Activated gamma-delta T cell (primary cell): ENCODE data around the gene MEGF11.
"Not testable (repeated sequence)": the region's sequence is repeated elsewhere in the genome, so short reads cannot be mapped to it uniquely, and the experiment has no call there.

Experiments used
- DNase-seq: peaks from one replicate; lab custom pipeline; 2025; lab: John Stamatoyannopoulos, UW

Gene MEGF11

DNA sequence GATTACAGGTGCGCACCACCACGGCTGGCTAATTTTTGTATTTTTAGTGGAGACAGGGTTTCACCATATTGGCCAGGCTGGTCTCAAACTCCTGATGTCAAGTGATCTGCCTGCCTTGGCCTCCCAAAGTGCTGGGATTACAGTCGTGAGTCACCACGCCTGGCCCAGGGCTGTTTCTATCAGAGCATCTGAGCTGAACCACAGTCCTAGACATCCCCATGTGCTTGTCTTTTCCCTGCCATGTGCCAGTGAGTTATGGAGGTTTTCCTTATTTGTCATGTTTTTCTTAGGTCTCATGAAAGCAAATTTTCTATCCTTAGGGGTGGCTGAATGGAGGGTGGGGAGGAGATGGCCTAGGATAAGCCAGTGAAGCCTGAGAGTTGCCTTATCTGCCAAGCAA, 250.4 kb downstream of the MEGF11 start:
- DNase-seq: not testable (repeated sequence)

DNA sequence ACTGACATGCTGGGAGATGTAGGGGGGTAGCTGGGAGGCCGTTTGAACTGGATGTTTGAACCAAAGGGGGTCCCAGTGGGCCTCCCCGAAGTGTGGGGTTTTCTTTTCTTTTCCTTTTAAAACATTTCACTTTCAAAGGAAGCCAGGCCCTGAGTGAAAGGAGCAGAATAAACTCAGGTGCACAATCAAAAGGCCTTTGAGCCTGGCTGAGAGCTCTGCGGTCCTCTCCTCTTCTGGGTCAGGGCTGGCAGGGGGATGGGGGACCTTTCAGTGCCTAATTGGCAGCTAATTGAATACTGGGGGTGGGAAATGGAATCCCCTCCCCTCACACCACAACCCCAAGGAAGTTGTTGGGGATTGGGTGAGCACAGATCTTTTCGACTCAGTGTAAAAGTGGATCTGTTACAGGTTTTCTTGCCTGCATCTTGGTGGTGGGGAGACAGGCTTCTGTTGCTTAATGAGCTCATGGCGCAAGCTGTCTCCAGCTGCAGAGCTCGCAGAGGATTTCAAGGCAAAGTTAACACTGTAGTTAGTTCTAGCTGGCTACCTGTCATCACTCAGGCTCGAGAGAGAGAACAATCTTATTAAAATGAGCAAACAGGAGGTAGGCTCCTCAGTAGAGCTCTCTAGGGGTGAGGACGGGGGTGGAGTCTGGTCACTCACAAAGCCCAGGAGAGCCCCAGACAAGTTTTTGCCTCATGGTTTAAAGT, 251.7 kb downstream of the MEGF11 start:
- no peak for DNase-seq

DNA sequence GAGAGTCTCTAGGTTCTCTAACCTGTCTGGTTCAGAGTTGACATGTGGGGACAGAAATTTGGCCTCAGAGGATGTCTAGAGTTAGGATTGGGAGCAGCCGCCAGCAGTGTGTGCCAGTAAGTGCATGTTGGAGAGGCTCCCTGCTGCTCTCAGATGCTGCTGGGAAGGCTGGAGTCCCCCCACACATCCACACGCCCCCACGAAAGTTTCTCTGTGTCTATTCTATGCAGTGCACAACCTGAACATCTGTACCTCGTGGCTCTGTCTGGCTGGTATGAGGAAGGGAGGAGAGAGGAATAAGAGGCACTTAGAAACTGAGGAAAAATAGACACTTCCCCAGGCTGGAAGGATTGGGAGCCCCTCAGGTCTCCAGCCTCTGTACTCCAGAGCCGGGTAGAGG, 252.5 kb downstream of the MEGF11 start:
- no peak for DNase-seq

DNA sequence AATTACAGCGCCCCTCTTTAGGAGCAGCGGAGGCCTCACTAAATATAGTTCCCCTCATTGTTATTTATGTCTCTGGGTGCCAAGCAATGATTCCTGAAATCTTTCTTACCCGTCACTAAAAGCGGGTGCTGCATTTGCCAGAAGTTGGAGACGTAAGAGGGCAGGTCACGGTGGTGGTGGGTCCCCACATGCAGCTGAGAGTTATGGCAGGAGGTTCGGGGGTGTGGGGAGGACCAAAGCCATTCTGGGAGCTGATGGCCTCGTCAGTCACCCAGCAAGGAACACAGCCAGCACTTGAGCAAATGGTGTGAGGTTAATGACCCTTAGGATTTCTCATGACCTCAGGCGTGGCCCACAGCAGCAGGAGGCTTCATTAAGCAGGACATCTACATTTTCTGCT, 255.1 kb downstream of the MEGF11 start:
- DNase-seq: no peak

DNA sequence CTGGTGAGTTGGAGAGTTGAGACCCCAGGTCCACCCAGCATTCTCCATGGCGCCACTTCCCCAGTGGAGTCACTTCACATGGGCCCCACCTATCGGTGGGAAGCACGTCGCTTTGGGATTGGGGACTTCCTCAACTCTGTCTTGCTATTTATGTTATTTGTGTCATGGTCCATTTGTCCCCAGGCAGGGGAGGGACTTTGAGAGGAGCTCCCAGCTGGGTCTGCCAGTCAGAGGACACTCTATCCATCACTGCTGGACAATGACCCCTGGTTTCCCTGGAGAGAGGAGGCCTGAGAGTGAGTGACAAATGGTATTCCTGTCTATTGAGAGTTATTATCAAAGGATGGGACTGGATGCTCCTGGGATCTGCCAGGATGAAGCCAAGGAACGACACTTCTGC, 256.6 kb downstream of the MEGF11 start:
- no peak for DNase-seq

DNA sequence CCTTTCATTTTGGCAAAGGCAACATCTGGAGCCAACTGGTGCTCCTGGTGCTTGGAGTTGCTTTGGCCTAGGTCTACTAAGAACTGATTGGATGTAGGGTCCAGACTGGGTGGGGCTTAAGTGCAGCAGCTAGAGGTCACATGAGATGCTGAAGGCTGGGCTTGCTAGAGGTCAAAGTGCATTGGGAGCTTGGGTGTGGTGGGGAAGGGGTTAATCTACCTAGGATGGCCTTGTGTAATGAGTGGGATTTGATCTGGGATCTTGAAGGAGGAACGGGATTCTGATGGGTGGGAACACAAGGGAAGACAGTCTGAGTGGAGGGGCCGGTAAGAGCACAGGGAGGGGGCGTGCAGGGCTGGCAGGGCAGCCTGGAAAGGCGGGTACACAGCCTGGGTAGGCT, 258.7 kb downstream of the MEGF11 start:
- no peak for DNase-seq

DNA sequence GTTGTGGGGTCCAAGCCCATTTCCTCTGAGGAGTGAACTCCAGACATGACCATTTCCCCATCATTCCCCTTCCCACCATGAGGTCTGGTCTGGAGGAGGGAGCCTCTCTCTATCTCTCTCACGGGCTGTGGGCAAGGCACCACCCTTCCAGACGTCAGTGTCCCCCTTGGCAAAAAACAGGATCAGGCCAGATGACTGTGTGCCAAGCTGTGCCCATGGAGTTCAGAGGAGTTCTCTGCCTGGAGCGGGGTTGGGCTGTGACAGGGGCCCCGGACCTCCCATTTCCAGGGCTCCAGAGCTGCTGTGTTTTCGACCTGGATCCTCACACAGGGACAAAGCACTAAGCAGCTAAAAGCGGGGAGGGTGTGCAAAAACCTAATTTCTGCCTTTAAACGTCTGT, 259.8 kb downstream of the MEGF11 start:
- no peak for DNase-seq

DNA sequence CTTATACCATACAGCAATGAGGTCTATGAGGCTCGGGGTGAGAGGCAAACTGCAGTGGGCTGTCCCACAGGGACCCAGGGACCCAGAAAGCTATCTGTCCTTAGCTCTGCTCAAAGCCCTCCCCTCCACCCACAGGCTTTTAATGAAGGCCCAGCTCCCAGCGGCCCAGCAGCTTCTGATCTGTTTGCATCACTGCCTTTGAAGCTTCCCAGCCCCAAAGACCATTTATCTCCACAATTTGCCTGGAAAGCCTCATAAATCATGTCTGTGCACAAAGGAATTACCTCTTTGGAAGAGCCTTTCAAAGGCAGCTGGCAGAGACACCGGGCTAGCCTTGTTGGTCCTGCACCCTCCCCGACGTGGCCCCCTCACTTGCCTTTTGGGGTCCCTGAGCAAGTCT, 260.3 kb downstream of the MEGF11 start:
- no peak for DNase-seq

DNA sequence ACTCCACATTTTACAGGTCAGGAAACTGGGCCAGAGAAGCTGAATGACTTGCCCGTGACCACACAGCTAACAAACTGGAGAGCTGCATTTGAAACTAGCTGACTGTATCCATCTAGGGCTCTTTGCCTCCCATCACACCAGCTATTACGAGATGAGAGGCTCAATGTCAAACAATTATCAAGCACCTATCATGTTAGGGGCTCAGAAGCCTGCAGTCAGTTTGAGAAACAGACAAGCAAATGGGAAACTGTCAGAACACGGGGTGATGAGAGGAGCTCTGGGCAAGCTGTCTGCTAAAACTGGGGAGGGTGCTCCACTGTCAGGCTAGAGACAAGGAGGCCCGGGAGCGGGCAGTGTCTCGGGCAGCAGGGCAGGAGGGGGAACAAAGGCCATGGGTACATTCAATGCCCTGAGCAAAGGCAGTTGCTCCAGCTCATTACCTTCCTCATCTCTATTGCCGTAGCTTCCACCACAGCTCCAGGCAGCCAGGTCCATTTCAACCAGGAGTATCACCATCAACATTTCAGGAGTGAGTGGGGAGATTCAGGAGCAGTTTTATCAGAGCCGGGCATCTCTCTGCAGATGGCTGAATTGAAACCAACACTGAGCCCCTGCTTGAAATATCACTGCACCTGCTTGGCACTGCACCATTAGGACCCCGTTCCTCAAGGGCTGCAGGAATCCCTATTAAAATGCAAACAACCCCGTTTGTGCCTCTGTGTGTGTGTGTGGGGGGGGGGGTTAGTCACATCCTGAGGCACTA, 261.6 kb downstream of the MEGF11 start:
- DNase-seq: no peak

DNA sequence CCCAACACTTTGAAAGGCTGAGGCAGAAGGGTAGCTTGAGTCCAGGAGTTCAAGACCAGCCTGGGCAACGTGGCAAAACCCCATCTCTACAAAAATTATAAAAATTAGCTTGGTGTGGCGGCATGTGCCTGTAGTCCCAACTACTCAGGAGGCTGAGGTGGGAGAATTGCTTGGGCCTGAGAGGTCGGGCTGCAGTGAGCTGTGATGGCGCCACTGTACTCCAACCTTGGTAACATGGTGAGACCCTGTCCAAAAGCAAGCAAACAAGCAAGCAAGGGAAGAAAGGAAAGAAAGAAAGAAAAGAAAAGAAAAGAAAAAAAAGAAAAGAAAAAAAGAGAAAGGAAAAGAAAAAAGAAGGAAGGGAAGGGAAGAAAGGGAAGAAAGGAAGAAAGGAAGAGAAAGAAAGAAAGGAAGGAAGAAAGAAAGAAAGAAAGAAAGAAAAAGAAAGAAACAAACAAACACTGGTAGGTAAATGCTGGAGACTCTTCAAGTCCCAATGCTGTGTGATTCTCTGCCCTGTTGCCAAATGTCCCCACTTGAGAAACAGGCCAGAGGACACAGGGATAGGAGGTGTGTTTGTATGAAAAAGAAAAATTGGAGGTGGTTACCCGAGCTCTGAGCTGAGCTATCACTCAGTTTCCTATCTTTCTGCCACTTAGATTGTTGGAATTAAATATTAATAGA, 263.1 kb downstream of the MEGF11 start:
- no peak for DNase-seq

DNA sequence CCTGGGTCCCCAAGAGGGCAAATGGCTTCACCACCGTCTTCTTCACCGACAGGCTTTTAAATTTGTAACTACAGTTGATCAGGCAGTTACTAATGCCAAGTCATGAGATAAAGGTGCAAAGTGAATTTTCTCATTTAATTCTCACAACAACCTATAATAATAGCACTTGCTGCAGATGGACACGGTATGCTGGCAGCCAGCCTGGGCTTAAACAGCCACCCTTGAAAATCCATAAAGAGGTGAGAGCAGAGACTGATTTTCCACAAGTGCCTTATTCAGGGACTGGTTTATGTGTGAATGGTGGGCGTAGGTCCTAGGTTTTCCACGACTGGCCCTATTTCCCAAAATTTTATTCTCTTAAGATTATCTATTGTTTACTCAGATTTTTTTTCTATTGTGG, 266.4 kb downstream of the MEGF11 start:
- DNase-seq: no peak

DNA sequence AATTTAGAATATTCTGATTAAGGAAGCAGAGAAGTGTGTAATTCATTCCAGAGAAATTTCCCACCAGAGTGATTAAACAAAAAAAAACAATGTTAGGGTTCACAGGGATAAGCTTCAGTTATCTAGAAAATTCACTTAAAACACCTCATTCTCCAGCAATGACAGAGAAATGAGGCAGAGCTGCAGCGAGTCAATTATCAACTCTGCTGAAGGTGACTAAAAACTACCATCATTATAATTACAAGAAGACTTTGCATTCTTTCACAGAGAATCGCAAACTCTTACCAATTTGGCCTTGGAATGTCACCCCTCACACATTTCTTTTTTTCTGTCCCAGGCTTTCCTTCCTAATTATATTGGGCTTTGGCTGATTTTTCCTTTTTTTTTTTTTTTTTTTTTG, 267.1 kb downstream of the MEGF11 start:
- no peak for DNase-seq

DNA sequence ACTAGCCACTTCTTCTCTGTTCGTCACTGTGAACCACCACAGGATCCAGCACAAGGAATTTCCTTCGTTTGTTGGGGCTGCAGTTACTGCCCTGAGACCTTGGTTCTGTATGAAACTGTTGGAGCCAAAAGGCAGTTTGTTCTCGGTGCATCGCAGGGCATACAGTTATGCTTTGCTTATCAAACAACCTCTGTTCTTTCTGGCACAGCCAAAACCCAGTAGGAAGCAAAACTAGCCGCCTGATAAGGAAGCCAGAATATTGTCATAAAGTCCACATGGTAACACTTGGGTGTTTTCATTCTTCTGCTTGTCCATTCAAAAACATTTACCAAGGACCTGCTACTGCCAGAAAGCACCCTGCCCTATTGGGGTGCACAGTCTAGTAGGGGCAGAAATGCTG, 268.2 kb downstream of the MEGF11 start:
- no peak for DNase-seq

DNA sequence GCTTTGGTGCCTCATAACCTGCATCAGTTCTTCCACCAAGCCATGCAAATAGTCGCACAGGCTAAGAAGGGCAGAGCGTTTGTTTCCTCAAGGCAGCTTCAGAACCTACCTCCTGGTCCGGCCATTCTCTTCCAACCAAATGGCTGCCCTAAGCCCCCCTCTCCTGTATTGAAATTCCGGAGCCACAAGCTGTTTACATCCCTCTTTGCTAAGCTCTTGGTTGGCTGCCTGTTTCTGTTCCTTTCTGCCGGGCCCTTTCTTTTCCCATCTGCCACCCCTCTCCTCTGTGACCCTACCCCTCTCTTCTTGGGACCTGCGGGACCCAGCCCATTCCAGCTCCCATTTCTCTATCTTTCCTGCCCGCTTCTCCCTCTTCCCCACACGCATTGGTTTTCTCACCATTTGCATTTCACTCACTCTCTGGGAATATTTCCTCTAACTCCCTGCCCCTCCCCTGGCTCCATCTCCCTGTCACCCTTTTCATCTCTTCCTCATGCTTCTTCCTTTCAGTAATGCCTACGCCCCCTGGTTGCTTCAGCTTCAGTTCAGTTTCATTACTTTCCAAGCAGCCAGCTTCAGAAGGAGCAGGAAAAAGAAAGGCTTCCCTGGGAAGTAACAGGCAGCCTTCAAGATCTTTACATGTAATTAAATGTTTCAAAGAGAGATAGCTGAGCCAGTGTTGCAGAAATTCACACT, 270.8 kb downstream of the MEGF11 start:
- no peak for DNase-seq

DNA sequence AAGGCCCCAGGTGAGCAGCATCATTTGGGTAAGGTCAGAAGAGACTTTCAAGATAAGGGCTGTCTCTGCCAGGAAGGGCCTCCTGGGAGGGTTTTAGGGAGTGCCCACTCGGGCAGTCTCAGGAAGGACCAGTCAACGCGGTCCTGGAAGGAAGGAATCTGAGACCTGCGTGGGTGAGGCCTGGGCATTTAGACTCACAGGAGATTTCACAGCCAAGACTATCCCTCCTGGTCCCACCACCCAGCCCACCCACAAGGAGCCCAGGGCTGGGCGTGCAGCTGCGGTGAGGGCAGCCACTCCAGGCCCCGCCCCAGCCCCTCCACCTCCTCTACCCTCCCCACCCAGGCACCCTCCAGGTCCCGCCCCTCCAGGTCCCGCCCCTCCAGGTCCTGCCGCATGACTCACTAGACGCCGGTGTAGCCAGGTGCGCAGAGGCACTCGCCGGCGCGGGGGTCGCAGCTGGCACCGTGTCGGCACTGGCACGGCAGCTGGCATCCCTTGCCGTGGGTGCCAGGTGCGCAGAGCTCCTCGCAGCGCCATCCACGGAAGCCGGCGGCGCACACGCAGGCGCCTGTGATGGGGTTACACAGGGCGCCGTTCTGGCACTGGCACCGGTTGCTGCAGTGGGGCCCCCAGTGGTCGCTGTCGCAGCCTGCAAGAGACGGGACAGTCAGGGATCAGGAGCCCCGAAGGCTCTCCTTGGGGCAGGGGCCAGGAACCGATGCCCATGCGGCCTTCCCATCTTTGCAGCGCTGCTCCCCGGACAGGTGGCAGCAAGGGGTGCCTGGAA, 271.5 kb downstream of the MEGF11 start:
- DNase-seq: no peak

DNA sequence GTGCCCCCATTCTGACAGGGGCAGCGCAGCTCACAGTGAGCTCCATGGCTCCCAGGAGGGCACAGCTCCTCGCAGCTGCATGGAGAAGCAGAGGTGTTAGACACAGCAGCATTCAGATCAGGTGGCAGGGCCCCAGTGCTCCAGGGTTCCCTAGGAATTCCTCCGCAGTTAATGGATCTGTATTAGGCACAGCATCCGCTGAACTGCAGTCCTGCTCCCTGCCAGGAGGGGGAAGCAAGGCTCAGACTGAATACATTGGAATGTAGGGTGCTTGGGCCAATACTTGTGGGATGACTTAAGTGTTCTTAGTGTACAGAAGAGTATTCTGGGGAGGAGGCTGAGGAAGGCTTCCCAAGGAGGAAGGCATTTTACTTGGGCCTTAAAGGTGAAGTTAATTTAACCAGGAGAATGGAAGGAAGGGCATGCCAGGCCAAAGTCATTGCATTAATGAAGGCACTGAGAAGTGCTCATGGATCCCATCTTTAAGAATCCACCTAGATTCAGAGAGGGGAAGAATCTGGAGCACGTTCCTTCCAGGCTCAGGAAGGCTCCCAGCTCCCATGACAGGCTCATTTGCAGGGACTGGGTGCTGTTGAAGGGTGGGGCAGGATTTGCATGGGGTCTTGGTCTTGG, 272.6 kb downstream of the MEGF11 start:
- no peak for DNase-seq

DNA sequence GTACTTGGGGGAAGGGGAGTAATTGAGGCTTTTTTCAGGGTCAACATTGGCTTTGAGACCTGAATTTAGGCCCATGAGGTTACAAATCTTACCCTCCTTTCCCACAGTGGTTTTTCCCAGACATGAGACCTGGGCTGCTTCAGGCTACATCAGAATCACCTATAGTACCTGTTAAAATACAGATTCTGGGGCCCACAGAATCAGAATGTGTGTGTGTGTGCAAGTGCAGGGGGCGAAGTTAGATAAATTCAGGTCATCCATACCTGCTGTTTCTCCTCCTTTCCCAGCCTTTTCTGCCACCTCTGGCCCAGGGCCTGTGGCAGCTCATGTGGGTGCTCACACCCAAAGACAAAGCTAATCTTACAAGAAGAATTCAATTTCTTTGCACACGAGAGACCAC, 273.7 kb downstream of the MEGF11 start:
- DNase-seq: no peak

DNA sequence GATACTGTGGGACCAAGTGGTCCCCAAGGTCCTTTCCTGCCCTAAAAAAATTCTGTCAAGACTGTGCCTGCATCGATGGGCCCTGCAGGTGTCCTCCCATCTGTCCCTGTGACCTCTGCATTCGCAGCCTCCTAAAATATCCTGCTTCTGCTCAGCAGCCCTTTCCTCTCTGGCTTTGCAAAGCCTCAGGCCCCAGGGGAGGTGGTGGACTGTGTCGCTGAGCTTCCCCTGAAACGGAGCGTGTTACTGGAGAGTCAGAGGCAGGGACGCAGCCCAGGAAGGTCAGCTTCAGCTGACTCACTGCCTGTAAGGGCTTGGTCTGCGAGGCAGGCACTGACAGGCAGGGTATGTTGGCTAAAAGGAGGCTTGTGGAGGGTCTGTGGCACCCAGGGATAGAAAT, 274.2 kb downstream of the MEGF11 start:
- no peak for DNase-seq

DNA sequence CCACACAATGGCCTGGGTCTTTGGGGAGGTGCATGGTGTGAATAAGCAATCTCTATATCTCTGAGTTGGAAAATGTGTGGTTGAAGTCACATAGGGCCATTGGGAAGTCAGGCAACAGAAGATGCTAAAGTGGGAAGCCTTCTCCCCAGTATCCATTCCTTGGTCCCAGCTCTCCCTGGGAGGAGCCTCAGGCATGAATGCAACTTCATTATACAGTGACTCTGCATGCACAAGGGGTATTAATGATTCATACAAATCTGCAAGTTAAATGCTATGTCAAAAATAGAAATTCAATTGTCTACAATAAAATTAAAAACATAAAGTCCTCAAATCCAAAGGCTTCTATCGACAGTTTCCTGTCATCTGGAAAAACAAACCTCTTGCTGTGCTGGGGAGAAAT, 275.4 kb downstream of the MEGF11 start:
- DNase-seq: no peak

DNA sequence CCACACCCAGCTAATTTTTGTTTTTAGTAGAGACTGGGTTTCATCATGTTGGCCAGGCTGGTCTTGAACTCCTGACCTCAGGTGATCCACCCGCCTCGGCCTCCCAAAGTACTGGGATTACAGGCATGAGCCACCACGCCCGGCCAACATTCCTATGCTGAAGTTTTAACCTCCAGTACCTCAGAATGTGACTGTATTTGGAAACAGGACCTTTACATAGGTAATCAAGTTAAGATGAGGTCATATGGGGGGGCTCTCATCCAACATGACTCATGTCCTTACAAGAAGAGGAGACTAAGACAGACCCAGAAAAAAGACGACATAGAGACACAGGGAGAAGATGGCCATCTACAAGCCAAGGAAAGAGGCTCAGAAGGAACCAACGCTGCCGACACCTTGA, 277.4 kb downstream of the MEGF11 start:
- not testable (repeated sequence) for DNase-seq

DNA sequence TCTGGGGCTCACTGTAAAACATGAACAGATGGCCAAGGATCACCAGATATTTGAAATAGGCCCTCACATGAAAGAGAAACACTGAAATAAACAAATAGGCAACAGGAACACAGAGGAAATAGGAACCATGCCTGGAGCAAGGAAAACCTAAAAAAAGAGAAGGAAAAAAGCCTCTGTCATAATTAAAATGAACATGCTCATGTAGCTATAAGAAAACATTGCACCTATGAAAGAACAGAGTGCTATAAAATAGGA, 281.9 kb downstream of the MEGF11 start:
- no peak for DNase-seq
